Activated naive CD4-positive, alpha-beta T cell treated with anti-CD3 and anti-CD28 coated beads for 36 hours (primary cell): Measurements from ENCODE around the gene MYO9A. TPM values are rescaled to one million over a fixed set of nuclear protein-coding genes. Genes with fewer than 3 reads are reported as not detected.
A peak's percentile ranks its signal among the peaks of the same experiment; 100 is the strongest.

Experiments used
- CTCF ChIA-PET: fragments of 350-600 bp; sonication (Branson Sonifier 250); formaldehyde crosslinking; loops from one replicate; lab custom pipeline; 2021; ENCODE audit warnings: antibody characterized with exemption; lab: Charles Lee
- DNase-seq: peaks from one replicate; pipeline ENCODE4 v3.0.0-alpha.2; 2020
- H3K27ac Mint-ChIP-seq: one replicate; pipeline ENCODE4 v1.8.0; 2021; ENCODE audit warnings: mild to moderate bottlenecking, mixed read lengths
- H3K27me3 Mint-ChIP-seq: one replicate; pipeline ENCODE4 v1.8.0; 2021; ENCODE audit warnings: low read depth, mixed read lengths
- H3K36me3 Mint-ChIP-seq: one replicate; pipeline ENCODE4 v1.8.0; 2021; ENCODE audit warnings: low read depth, mixed read lengths
- H3K4me1 Mint-ChIP-seq: one replicate; pipeline ENCODE4 v1.8.0; 2021; ENCODE audit warnings: low read depth, mixed read lengths
- H3K4me3 Mint-ChIP-seq: one replicate; pipeline ENCODE4 v1.8.0; 2021; ENCODE audit warnings: mild to moderate bottlenecking, moderate library complexity, mixed read lengths
- H3K9me3 Mint-ChIP-seq: one replicate; pipeline ENCODE4 v1.8.0; 2021; ENCODE audit warnings: mixed read lengths
- intact Hi-C: fragments of 100-400 bp; cut with micrococcal nuclease; formaldehyde crosslinking; loops from one replicate; pipeline ENCODE4 v1.15.1; 2023
- total RNA-seq, 2 experiments: library from RNA; stranded (reverse); gene quantifications; one replicate each; pipeline ENCODE4 v1.2.3, GENCODE V29; 2021

MYO9A gene
- total RNA-seq, 2 experiments from 2014 or later = 9.5 to 10.0 TPM

DNA sequence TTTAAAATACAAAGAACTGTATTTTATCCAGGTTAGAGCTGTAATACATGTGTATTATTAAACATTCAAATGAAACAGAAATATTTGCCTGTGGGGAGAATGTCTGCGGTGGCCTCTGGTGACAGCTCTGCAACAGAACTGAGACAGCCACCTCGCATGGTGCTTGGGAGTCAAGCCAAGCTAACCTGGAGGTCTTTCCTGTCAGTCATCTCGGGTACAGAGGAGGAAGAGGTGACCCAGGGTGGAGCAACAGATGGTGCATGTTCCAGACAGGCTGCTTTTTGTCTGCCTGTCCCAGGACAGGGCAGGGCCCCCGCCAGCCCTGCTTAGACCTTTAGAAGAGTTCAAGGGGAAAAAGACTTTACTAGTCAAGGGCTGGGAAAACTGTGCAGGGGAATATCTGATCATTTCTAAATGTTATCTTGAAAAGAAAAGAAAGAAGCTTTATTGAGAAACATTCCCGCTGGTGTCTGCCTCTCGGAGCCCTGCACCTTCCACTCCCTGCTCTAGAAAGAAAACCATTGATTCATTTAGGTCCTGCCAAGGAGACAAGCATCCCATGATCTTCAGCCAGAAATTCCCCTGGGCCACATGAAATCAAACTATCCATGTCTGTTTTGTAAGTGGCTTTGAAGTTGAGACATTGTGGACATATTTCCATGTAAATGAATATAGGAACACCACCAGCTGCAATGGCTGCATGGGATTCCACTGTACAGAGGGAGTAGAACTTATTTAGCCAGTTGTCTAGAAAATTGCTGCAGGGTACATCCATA is 313.1 kb downstream of the MYO9A start:
- H3K36me3 Mint-ChIP-seq = no peaks in the 10 kb centered on the region
- no peak for DNase-seq
- no peak overlapping the region for H3K27ac Mint-ChIP-seq
- CTCF ChIA-PET = interaction anchor here (0.6 to 5.5 kb wide), 5 partner anchors 24 to 1009 kb away, joined by 3 to 25 read pairs (median 4); no protein-coding TSS in a partner anchor
- H3K27me3 Mint-ChIP-seq = peaks cover 15% of the 10 kb centered on the region
- no peaks in the 10 kb centered on the region for H3K4me1 Mint-ChIP-seq
- no peak overlapping the region for H3K4me3 Mint-ChIP-seq
- H3K9me3 Mint-ChIP-seq = no peaks in the 10 kb centered on the region
- intact Hi-C loops = no loop called here

DNA sequence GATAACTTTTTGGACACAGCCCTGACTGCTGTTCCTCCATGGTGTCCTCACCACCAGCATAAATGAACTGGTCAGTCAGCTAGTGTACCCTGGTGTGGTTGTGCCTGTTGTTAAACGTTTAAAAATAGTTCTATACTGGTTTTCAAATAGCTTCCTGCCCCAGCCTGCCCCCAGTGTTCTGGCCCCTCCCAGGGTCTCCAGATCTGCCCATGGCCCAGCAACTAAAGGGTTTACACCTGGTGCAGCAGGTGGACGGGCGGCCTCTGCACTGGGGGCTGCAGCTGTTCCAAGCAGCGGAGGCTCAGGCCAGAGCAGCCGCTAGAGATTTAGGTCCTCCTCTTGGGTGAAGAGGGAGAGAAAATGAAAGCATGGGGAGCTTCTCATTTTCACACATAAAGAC is 313.7 kb downstream of the MYO9A start:
- no peaks in the 10 kb centered on the region for H3K36me3 Mint-ChIP-seq
- intact Hi-C loops = no loop called here
- CTCF ChIA-PET = interaction anchor here (1.1 to 5.5 kb wide), 4 partner anchors 23 to 352 kb away, joined by 3 to 25 read pairs (median 6); no protein-coding TSS in a partner anchor
- no peaks in the 10 kb centered on the region for H3K9me3 Mint-ChIP-seq
- no peak for DNase-seq
- no peak overlapping the region for H3K4me3 Mint-ChIP-seq
- no peaks in the 10 kb centered on the region for H3K4me1 Mint-ChIP-seq
- peaks cover 15% of the 10 kb centered on the region for H3K27me3 Mint-ChIP-seq
- H3K27ac Mint-ChIP-seq = no peak overlapping the region

DNA sequence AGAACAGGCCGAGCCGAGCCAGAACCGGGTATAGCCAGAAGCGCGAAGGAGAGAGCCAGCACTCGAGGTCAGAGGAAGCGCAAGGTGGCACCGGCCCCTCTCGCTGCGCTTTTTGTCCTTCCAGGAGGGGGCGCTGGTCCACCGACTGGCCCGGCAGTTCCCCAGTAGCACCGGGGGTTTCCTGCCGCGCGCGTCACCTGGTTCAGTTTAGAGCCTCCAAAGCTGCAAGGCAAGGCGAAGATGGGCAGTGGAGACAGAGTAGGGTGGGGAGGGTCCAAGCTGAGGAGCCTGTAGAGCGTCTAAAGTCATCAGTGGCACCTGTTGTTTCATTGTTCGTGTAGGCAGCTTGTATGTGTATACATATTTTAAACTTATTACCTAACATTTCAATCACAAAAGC is 315.2 kb downstream of the MYO9A start:
- peak; percentile 69 for DNase-seq
- Mint-ChIP-seq H3K27ac (no peak overlapping the region), H3K4me1 (no peaks in the 10 kb centered on the region), H3K27me3 (peaks cover 15% of the 10 kb centered on the region), H3K36me3 (no peaks in the 10 kb centered on the region), H3K4me3 (no peak overlapping the region), H3K9me3 (no peaks in the 10 kb centered on the region)
- CTCF ChIA-PET = interaction anchor here (1.1 to 5.5 kb wide), 3 partner anchors 34 to 354 kb away, joined by 4 to 25 read pairs (median 5); no protein-coding TSS in a partner anchor
- intact Hi-C loops = no loop called here

DNA sequence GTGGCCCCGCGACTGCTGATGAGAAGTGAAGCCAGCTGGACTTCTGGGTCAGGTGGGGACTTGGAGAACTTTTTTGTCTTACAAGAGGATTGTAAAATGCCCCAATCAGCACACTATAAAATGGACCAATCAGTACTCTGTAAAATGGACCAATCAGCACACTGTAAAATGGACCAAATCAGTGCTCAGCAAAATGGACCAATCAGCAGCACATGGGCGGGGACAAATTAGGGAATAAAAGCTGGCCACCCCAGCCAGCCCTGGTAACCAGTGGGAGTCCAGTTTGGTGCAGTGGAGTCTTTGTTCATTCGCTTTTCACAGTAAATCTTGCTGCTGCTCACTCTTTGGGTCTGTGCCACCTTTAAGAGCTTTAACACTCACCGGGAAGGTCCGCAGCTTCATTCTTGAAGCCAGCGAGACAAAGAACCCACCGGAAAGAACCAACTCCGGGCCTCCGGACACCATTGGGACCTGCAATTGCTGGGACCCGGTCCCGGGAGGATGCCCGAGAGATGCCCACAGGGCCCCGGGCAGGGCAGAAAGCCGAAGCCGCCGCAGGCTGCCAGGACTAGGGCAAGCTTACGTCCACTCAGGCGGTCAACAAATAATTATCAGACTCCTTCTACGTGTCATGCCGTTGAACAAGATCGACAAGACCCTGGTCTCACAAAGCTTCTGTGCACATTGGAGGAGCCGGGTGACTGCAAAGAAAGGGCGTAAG is 315.9 kb downstream of the MYO9A start:
- Mint-ChIP-seq H3K27me3 (peaks cover 15% of the 10 kb centered on the region), H3K4me3 (no peak overlapping the region), H3K4me1 (no peaks in the 10 kb centered on the region), H3K36me3 (no peaks in the 10 kb centered on the region), H3K9me3 (no peaks in the 10 kb centered on the region), H3K27ac (no peak overlapping the region)
- CTCF ChIA-PET = interaction anchor here (0.7 to 5.5 kb wide), 8 partner anchors 23 to 977 kb away, joined by 3 to 25 read pairs (median 4); no protein-coding TSS in a partner anchor
- intact Hi-C loops = loop anchor here (1.0 to 2.0 kb wide), 3 partner anchors 59 to 354 kb away; no protein-coding TSS in a partner anchor
- no peak for DNase-seq

DNA sequence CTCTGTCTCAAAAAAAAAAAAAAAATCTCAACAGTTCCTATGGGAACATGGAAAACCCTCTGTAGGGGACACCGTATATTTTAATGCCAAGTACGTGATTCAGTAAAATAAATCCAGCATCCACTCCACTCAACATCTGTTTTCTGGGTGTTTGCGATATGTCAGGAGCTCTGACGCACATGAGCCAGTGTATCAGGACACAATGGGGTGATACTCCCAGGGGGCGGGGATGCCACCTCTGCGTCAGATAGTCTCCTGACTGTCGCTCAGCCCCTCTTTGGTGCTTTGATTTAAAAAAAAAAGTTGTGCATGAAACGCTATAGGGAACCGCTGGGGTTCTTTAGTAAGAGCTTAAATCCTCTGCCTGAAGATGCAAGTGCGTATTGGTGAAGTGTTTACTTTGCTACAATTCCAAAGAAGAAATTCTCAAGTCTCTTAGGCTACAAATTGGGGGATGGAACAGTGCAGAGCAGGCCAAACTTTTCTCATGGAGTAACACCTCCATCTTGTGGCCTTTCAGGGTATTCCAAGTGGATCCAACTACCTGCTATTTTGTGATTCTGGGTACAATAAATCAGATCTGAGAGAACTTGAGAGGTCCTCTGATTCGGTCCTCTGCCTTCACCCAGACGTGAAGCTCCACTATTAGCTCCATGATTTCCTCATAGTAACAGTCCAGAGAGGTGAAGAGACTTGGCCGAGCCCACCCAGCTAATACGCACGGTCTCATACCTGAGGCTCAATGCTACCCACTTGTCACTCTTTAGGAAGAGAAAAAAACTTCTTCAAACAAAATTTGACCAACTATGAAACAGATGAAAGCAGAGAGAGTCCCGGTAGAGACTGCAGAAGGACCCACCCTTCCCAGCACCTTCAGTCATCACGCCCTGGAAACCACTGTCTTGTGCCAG is 316.9 kb downstream of the MYO9A start:
- peaks cover 15% of the 10 kb centered on the region for H3K27me3 Mint-ChIP-seq
- intact Hi-C loops = loop anchor here (1.0 to 2.0 kb wide), 3 partner anchors 58 to 355 kb away; no protein-coding TSS in a partner anchor
- peak; percentile 35 for DNase-seq

DNA sequence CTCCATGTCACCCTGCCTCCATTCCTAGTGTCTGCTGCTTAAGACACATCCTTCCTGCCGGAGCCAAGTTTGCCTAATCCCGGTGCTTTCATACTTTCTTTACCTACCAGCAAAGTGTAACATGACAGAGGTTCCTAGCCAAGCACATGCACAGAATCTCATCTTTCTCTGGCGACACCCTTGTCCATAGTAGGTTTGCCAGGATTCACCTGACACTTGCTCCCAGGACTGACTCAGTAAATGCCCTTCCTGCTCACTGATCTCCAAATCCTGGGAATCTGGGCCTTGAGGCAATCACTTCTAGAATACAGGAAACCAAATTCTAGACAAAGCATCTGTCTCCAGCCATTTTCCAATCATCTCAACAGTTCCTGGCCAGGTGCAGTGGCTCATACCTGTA is 317.8 kb downstream of the MYO9A start:
- no peak overlapping the region for H3K4me3 Mint-ChIP-seq
- CTCF ChIA-PET = interaction anchor here (0.7 to 5.5 kb wide), 3 partner anchors 19 to 716 kb away, joined by 3 to 25 read pairs (median 5); no protein-coding TSS in a partner anchor

More for the DNA sequence above, 316.9 kb downstream of the MYO9A start:
- no peak overlapping the region for H3K4me3 Mint-ChIP-seq
- H3K27ac Mint-ChIP-seq = no peak overlapping the region
- CTCF ChIA-PET = interaction anchor here (0.7 to 5.5 kb wide), 12 partner anchors 17 to 717 kb away, joined by 3 to 25 read pairs (median 4); no protein-coding TSS in a partner anchor
- H3K4me1 Mint-ChIP-seq = no peaks in the 10 kb centered on the region
- H3K9me3 Mint-ChIP-seq = no peaks in the 10 kb centered on the region
- H3K36me3 Mint-ChIP-seq = no peaks in the 10 kb centered on the region

DNA sequence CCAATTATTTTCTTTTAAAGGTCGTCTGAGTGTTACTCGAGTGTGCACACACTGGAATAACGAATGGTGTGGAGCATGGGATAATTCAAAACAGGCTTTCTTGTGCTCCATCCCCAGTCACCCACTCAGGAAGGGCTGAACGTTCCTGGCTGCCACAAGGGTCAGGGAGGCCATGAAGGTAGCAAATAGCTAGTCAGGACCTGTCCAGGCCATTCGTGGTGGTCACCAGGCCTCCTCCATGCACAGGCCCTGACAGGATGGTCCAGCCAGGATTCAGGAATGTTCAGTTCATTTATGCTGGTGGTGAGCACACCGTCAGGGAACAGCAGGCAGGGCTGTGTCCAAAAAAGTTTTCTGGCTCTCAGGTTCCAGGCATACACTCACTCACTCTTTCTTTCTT is 319.3 kb downstream of the MYO9A start:
- no peak for DNase-seq
- no peaks in the 10 kb centered on the region for H3K36me3 Mint-ChIP-seq

More for the DNA sequence above, 317.8 kb downstream of the MYO9A start:
- no peaks in the 10 kb centered on the region for H3K4me1 Mint-ChIP-seq
- DNase-seq = no peak
- H3K27me3 Mint-ChIP-seq = peaks cover 15% of the 10 kb centered on the region
- H3K27ac Mint-ChIP-seq = no peak overlapping the region
- H3K9me3 Mint-ChIP-seq = no peaks in the 10 kb centered on the region
- intact Hi-C loops = loop anchor here (2.0 kb wide), 2 partner anchors 57 to 351 kb away; no protein-coding TSS in a partner anchor
- H3K36me3 Mint-ChIP-seq = no peaks in the 10 kb centered on the region

DNA sequence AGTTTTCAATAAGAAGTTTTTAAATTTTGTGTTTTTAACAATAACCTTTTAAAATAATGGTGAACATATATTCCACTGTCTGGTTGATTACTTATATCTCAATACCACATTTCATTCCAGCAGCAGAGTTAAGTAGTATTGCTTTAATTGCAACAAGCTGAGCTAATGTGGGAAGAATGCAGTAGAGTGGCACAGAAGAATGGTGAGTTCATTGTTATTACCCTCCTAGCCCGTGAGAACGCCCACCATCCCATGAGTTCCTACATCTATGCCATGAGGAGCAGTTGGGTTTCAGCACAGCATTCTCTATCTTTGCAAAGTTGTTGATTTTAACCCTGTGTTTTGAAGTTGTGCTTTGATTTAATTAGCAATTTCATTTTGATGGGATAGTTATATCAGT is 325.4 kb downstream of the MYO9A start:
- Mint-ChIP-seq H3K27me3 (no peaks in the 10 kb centered on the region), H3K4me3 (no peak overlapping the region), H3K36me3 (no peaks in the 10 kb centered on the region), H3K4me1 (no peaks in the 10 kb centered on the region), H3K9me3 (no peaks in the 10 kb centered on the region), H3K27ac (no peak overlapping the region)
- CTCF ChIA-PET = no interaction called here
- no peak for DNase-seq
- intact Hi-C loops = no loop called here

More for the DNA sequence above, 319.3 kb downstream of the MYO9A start:
- intact Hi-C loops = no loop called here
- H3K4me1 Mint-ChIP-seq = no peaks in the 10 kb centered on the region
- H3K27ac Mint-ChIP-seq = no peak overlapping the region
- no peak overlapping the region for H3K4me3 Mint-ChIP-seq
- H3K9me3 Mint-ChIP-seq = no peaks in the 10 kb centered on the region
- H3K27me3 Mint-ChIP-seq = peaks cover 15% of the 10 kb centered on the region
- CTCF ChIA-PET = interaction anchor here (1.3 kb wide), 2 partner anchors 55 to 358 kb away, joined by 4 to 5 read pairs; no protein-coding TSS in a partner anchor

DNA sequence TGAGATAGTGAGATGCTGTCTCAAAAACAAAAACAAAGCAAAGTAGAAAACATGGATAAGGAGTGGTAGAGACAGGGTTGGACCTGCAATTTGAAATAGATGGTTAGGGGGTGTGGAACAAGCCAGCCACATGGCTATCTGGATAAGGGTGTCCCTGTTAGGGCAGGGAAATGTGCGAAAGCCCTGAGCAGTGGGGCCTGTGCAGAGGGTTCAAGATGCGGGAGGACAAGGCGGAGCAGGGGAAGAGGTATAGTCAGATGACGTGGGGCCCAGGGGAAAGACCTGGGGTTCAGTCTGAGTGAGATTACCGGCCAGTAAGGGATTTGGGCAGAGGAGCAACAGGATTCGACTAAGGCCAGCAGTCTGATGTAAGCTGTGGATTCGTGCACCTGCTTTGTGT is 326.0 kb downstream of the MYO9A start:
- no peak overlapping the region for H3K4me3 Mint-ChIP-seq
- DNase-seq = no peak
- no peaks in the 10 kb centered on the region for H3K4me1 Mint-ChIP-seq
- H3K36me3 Mint-ChIP-seq = no peaks in the 10 kb centered on the region
- intact Hi-C loops = no loop called here
- H3K27ac Mint-ChIP-seq = no peak overlapping the region
- no peaks in the 10 kb centered on the region for H3K27me3 Mint-ChIP-seq
- CTCF ChIA-PET = no interaction called here
- no peaks in the 10 kb centered on the region for H3K9me3 Mint-ChIP-seq

DNA sequence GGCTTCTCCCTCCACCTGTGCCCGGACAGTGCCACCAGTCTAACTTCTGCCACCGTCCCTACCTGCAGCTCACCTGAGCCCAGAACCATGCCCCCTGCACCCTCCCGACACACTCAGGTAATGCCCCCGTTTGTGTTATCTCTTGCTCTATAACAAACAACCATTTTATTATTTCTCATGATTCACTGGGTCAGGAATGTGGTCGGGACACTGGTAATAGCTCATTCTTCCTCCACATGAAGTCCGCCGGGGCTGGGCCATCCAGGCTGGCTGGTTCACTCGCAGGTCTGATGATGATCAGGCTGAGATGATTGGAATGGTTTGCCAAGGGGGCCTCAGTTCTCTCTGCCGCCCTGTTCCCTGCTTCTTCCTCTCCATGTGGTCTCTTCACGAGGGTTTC is 327.9 kb downstream of the MYO9A start:
- H3K27ac Mint-ChIP-seq = no peak overlapping the region

DNA sequence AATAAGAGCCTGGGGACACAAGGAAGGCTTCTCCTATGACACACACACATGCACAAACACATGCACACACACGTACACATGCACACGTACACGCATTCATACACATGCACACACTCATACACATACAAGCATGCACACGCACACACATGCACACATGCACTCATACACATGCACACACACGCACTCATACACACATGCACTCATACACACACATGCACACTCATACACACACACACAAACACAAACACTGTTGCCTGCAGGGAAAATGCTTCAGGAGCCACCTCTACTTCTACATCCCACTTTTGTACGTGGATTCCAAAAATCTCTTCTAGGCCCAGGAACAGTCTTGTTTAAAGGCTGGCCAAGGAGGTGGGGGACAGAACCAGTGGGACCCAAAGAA is 328.3 kb downstream of the MYO9A start:
- DNase-seq = no peak
- H3K9me3 Mint-ChIP-seq = no peaks in the 10 kb centered on the region
- H3K36me3 Mint-ChIP-seq = no peaks in the 10 kb centered on the region
- no peaks in the 10 kb centered on the region for H3K4me1 Mint-ChIP-seq
- no peak overlapping the region for H3K4me3 Mint-ChIP-seq
- intact Hi-C loops = no loop called here
- H3K27me3 Mint-ChIP-seq = peaks cover 7% of the 10 kb centered on the region
- CTCF ChIA-PET = interaction anchor here (1.1 kb wide), 1 partner anchor 9 kb away, joined by 3 read pairs; no protein-coding TSS in a partner anchor
- H3K27ac Mint-ChIP-seq = no peak overlapping the region

More for the DNA sequence above, 327.9 kb downstream of the MYO9A start:
- Mint-ChIP-seq H3K4me1 (no peaks in the 10 kb centered on the region), H3K9me3 (no peaks in the 10 kb centered on the region), H3K4me3 (no peak overlapping the region), H3K36me3 (no peaks in the 10 kb centered on the region), H3K27me3 (peaks cover 5% of the 10 kb centered on the region)
- intact Hi-C loops = no loop called here
- no peak for DNase-seq
- CTCF ChIA-PET = interaction anchor here (1.1 kb wide), 1 partner anchor 10 kb away, joined by 3 read pairs; no protein-coding TSS in a partner anchor
